Cardiac muscle cell (in vitro differentiated cells and primary cell): Measurements from ENCODE around the gene ATCAY. TPM values are rescaled to one million over a fixed set of nuclear protein-coding genes. Genes with fewer than 3 reads are reported as not detected.
A peak's percentile ranks its signal among the peaks of the same experiment; 100 is the strongest.
"Not testable (repeated sequence)": the region's sequence is repeated elsewhere in the genome, so short reads cannot be mapped to it uniquely, and the experiment has no call there.

Experiments
- DNase-seq, 2 donors: peaks; one replicate each; pipeline versions ENCODE4 v3.0.0 to v3.0.0-alpha.2; 2010 to 2017; ENCODE audit warnings: low read depth in 1 of 2, low spot score in 1 of 2
- H3K27ac ChIP-seq: fragments of 200-600 bp; sonication (generic); 2 replicates; pipeline ENCODE4 v1.5.1; 2016
- H3K27me3 ChIP-seq: fragments of 200-600 bp; sonication (generic); 2 replicates; pipeline ENCODE4 v1.6.0; 2016; ENCODE audit warnings: control low read depth
- H3K36me3 ChIP-seq: fragments of 200-600 bp; sonication (generic); 2 replicates; pipeline ENCODE4 v1.5.1; 2016; ENCODE audit warnings: control low read depth
- H3K4me1 ChIP-seq: fragments of 200-600 bp; sonication (generic); 2 replicates; pipeline ENCODE4 v1.8.1; 2017; ENCODE audit warnings: low read depth, mild to moderate bottlenecking, mixed run types
- H3K4me3 ChIP-seq: fragments of 200-600 bp; sonication (generic); 2 replicates; pipeline ENCODE4 v1.5.1; 2016; ENCODE audit warnings: mild to moderate bottlenecking
- H3K9me3 ChIP-seq: fragments of 200-600 bp; sonication (generic); 2 replicates; pipeline ENCODE4 v1.5.1; 2017; ENCODE audit warnings: low read depth, mild to moderate bottlenecking, control low read depth
- CTCF ChIP-seq: IDR thresholded peaks from 2 replicates; pipeline ENCODE4 v1.5.1; 2012; ENCODE audit warnings: low read depth, mild to moderate bottlenecking, low read length
- polyA plus RNA-seq: library from polyadenylated mRNA; unstranded; fragments of >200 nt; fragmentation: Nextera tagmentation; extraction: Ambion mirVana; gene quantifications from 2 replicates; pipeline ENCODE4 v1.2.1, GENCODE V29; 2016
- total RNA-seq: library from RNA; depleted of rRNA; stranded (reverse); fragments of >200 nt; gene quantifications from 2 replicates; pipeline ENCODE4 v1.2.3, GENCODE V29; 2016

Gene ATCAY
- total and polyA plus RNA-seq, 2 experiments from 2014 or later, result 0.15 to 0.29 TPM

- TF ChIP-seq CTCF, result no peak
- no peak overlapping the region for H3K27ac ChIP-seq
- H3K27me3 ChIP-seq, result peaks cover 3% of the 10 kb centered on the region
- no peaks in the 10 kb centered on the region for H3K4me1 ChIP-seq
- no peaks in the 10 kb centered on the region for H3K9me3 ChIP-seq
- peak overlapping the region; percentile 34 for H3K4me3 ChIP-seq
- no peak for DNase-seq
- H3K36me3 ChIP-seq, result no peaks in the 10 kb centered on the region
Observed at GRCh38 chr19:3867971-3868769, 12.3 kb upstream of the ATCAY start.

GRCh38 chr19:3868770-3869456, 11.6 kb upstream of the ATCAY start, which contains the start of gene ZFR2:
TSS of gene ZFR2 (minus strand) at chr19:3869038. CDS start at chr19:3869017, 21 bp downstream.
- Histone ChIP-seq H3K9me3 (no peaks in the 10 kb centered on the region), H3K27ac (no peak within 1 kb of the TSS), H3K36me3 (no peaks in the 10 kb centered on the region), H3K4me3 (peak within 1 kb of the TSS; percentile 34), H3K27me3 (peaks cover 7% of the 10 kb centered on the region), H3K4me1 (no peaks in the 10 kb centered on the region)
- no peak for TF ChIP-seq CTCF
- DNase-seq, result peak in 1 of 2 donors; percentile 63

GRCh38 chr19:3873151-3873550, 7.3 kb upstream of the ATCAY start:
- peaks cover 9% of the 10 kb centered on the region for H3K27me3 ChIP-seq
- TF ChIP-seq CTCF, result no peak
- H3K4me3 ChIP-seq, result no peak overlapping the region
- H3K9me3 ChIP-seq, result no peaks in the 10 kb centered on the region
- DNase-seq, result no peak
- H3K27ac ChIP-seq, result no peak overlapping the region
- H3K4me1 ChIP-seq, result no peaks in the 10 kb centered on the region
- H3K36me3 ChIP-seq, result no peaks in the 10 kb centered on the region

- H3K4me3 ChIP-seq, H3K9me3 ChIP-seq, H3K4me1 ChIP-seq, H3K36me3 ChIP-seq, DNase-seq, H3K27ac ChIP-seq: not testable (repeated sequence)
- H3K27me3 ChIP-seq, result peaks cover 17% of the 10 kb centered on the region
Observed at GRCh38 chr19:3874695-3875094, 5.8 kb upstream of the ATCAY start.

- H3K9me3 ChIP-seq, result no peaks in the 10 kb centered on the region
- peaks cover 4% of the 10 kb centered on the region for H3K4me1 ChIP-seq
- H3K4me3 ChIP-seq, result no peak overlapping the region
- no peak overlapping the region for H3K27ac ChIP-seq
- no peak for TF ChIP-seq CTCF
- peaks cover 40% of the 10 kb centered on the region for H3K27me3 ChIP-seq
- no peak for DNase-seq
- no peaks in the 10 kb centered on the region for H3K36me3 ChIP-seq
Observed at GRCh38 chr19:3879656-3880055, 829 bp upstream of the ATCAY start.
